ENCODE measurements around the gene GSG1L.

The GSG1L gene

DNA sequence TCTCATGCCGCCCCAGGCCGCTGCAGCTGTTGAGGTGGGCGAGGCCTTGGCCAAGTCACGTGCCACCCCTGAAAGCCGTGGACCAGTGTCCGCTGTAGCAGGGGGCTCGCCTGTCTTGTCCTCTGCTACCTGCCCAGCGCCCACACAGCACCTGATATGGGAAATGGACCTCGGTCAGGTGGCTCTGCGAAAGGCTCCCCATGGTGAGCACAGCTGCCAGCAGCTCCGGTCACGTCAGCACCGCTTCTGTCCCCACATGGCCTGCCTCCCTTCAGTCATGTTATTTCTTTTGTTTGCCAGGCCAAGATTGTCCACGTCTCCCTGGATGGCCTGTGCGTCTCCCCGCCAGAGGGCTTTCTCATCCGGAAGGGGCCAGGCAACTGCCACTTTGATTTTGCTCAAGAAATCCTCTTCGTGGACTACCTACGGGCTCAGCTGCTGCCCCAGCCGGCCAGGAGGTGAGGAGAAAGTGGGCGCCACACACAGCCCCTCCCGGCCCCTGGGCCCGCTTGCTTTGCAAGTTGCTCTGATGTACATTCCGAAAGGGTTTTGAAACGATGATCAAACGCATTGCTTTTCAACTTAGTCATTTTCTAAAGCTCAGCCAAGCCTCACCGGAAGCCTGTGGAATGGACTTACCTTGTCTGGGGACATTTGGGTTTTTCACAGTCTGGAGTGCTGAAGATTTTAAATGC is 293.8 kb downstream of the GSG1L start:
- DNase-seq = no peak

DNA sequence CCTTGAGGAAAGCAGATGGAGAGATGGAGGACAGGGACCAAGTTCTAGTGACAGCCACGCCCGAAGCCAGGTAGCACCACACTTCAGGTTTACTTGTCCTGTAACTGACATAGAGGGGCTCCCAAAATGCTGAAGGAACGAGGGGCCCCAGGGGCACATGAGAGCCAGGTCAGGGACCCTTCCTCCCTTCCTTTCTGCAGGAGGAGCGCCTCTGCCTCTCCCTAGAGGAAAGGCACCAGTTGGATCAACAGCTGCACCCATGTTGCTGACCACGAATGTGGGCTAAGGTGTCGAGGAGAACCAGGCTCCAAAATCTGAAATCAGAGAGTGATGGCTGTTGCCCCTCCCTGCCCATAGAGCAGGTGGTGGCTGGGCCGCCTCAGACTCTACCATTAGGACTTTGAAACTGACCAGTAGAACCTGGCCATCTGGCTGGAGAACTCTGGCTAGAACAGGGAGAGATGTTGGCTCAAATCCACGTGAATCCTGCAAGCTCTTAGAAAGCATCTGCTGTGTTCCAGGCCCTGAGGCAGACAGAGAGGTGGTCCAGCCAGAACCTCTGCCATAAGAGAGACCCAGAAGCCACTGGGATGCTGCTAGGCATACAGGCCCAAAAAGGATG is 294.8 kb downstream of the GSG1L start:
- no peak for DNase-seq

DNA sequence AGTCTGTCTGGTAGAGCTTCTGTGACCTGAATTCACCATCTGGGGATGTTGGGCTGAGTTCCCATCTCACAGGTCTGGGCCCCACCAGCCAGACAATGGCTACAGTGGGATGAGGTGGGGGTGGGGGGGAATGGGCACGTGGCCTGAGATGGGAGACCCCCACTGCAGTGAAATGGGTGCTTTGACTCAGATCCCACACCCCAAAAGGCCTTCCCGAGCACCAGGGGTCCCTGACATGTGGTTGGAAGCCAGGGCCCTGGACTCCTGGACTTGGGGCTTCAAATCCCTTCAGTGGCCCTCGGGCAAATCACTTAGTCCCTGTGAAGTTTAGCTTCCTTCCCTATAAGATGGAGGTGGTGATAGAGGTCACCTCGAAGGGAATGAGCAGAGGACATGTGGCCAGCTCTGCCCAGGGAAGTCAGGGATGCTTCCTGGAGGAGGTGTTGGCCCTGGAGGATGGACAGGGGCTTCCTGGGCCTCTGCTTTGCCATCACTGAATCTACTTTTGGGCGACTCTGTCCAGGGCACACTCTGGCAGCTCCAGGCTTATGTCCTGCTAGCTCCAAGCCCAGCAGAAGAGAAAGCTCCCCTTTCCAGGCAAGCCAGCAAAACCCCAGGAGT is 295.4 kb downstream of the GSG1L start:
- no peak for DNase-seq

DNA sequence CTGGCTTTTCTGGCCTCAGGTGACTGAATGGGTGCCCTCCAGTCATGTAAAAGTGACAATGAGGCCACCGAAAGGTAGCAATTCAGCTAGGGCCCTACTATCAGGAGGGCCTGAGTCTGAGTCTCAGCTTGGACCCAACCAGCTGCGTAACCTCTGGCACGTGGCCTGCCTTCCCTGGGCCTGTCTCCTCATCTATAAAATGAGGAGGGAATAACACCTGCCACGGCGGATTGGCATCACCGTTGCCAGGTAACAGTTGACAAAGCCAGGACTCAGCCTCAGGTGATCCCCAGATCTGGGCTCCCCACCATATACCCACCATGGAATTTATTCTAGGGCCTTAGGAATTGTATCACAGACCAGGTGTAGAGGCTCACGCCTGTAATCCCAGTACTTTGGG is 296.4 kb downstream of the GSG1L start:
- DNase-seq = no peak

DNA sequence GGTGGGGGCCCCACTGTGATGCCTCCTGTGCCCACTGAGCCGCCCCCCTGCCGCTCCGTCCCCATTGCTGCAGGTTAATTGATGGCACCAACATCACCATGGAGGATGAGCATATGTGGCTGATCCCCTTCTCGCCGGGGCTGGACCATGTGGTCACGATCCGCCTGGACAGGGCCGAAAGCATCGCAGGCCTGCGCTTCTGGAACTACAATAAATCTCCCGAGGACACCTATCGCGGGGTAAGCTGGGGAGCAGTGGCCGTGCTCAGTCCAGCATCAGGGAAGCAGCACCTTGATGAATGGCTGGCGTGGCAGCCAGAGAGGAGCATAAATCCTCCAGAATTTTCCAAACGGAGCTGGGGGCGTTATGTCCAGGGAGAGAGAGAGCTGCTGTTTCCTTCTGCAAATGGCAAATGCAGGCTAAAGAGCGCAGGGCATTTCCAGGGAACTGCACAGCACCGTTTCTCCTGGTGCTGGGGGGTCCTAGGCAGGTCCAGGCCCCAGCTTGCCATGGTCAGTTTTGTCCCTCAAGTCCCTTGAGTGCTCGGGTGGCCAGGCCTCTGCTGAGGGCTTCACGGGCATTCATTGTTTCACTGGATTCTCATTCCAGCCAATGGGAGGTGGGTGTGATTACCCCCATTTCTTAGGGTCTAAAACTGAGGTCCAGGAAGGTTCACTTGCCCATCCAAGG is 297.1 kb downstream of the GSG1L start:
- no peak for DNase-seq

DNA sequence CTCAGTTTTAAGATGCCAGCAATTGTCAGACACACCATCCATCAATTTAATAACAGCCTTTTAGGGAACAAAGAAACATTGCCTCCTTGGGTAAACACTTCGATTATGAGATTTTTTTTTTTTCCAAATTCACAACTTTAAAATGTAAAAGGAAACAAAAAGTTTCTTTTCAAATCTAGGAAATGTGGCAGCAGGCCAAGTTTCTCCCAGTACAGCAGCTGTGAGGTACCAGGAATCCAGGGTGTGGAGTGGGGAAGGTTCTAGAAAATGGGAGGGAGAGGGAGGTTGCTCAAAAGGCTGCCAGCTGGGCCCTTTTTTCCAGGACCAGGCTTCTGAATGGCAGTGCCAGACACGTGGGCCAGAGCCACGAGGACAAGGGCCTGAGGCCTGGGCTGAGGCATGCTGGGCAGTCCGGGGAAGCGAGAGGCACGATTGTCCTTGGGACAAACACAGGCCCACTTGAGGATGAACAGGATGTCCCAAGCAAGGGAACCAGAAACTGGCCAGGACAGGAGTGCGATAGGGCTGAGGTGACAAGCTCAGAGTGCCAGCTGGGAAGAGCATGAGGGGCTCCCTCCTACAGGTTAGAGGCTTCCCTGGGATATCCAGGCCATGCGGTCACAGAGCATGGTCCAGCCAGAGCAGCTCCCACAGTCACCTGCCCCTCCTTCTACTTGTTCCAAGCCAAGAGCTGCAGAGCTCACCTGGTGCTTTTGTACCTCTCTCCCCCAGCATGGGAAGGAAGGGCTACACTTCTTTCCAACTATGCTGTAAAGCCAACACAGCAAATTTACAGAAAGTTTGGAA is 298.4 kb downstream of the GSG1L start:
- no peak for DNase-seq

DNA sequence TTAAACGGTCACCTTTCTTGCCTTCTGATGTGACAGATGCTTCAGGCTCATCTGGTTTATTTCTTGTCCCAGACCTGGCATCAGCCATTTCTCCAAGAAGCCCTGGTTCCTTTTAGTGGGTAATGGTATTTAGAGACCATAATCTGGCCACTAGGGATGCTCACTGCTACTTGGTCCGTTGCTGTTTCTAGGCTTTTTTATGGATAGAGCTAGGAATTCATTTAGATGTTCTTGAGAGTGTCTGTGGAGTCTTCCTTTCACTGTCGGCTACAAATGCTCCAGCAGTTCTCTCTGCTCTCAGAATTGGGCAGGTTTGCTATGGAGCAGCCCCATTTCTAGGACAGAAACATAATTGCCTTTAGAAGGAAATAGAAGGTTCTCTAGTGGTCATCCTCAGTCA is 299.1 kb downstream of the GSG1L start:
- DNase-seq = no peak

DNA sequence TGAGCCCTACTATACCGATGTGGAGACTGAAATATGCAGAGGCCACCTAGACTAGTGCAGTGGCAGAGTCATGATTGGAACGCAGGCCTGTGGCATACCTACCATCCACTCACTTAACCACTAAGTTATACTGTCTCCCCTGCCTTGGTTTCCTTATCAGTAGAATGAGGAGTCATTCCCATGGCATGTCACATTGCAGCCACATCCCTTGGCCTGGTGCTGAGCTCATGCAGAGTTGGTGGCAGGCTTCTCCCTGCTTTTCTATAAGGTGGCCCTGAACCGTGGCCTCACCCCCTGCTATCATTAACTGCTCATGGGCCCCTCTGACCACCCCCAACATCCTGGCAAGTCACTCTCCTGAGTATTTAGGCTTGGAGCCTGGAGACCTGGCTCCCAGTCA is 301.1 kb downstream of the GSG1L start:
- no peak for DNase-seq

DNA sequence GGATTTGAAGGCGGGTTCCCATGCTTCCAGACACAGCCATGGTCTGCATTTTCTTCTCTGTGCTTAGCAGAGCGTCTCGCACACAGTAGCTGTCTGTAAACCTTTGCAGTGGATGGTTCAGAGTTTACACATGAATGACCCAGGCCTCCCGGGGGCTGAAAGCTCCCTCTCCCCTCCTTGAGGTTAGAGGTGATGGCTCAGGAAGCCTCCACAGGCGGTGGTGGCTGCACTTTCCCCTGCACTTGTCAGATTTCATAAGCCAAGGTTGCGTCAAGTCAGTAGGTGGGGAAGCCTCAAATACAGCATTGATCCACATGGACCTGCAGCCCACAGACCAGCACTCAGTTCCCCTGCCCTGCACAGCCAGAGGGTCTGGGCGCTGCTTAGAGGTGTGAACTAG is 301.7 kb downstream of the GSG1L start:
- DNase-seq = no peak

DNA sequence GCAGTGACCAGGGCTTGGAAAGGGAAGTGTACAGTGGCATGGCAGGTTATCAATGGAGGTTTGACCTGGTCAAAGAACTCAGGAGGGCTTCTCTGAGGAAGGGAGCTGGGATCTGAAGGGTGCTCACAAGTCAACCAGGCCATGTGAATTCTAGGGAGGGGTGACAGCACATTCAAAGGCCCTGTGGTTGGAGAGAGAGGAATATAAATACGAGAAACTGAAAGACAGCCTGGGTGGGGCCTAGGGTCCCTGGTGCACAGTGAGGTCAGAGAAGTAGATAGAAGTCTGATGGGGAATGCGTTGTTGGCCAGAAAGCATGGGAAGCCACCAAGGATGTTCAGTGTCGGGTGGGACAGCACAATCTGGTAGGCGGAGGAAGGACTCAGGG is 302.7 kb downstream of the GSG1L start:
- DNase-seq = no peak

DNA sequence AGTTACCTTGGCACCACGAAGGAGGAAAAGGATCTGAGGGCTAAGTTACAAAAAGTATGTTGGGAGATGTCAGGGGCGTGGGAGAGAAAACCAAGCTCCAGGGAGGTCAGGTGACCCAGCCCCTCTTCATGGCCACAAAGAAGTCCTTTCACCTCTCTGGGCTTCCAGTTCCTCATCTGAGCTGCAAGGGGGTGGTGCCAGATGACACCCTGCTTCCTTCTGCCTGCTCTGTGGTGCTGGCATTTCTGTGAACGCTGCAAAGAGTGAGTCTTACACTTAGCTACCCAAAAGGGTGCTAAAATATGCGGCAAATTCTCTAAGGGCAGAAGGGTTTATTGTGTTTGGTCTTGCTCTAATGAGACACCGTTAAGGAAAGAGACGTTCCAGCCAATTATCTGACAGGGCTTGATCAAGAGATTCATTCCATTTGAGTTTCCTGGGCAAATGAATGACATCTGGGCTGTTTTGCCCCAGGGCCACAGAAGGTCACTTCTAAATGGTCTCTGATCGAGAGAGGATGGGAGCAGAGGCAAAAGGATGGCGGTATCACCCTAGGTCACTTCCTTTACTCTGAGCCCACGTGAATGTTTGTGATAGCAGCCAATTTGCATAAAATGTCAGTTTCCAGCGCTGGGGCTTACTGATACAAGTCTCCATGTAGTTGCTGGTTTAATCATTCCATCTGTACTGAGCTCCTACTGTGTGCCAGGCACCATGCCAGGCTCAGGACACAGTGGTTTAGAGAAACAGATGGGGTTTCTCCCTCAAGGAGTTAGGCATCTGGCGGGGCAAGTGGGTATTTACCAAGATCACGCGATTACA is 303.3 kb downstream of the GSG1L start:
- no peak for DNase-seq

DNA sequence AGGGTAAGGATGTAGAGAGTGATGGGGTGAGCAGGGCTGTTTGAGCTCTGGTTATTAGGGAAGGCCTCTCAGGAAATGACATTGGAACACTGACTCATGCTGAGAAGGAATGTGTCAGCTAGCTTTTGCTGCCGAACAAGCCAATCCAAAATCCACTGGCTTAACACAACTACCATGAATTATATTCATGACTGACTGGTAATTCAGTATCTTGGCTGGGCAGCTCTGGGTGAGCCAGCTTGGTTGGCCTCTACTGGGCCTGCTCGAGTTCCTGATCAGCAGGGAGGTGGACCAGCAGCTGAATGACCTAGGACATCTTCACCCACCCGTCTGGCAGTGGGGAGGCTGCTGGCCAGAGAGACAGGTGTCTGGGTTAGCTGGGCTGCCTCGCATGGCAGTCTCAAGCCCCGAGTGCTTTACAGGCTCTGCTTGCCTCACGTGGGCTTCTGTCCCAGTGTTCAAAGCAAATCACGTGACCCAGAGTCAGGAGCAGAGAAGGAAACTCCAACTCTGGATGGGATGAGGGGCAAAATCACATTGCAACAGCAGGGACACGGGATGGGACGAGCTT is 304.1 kb downstream of the GSG1L start:
- DNase-seq = no peak

DNA sequence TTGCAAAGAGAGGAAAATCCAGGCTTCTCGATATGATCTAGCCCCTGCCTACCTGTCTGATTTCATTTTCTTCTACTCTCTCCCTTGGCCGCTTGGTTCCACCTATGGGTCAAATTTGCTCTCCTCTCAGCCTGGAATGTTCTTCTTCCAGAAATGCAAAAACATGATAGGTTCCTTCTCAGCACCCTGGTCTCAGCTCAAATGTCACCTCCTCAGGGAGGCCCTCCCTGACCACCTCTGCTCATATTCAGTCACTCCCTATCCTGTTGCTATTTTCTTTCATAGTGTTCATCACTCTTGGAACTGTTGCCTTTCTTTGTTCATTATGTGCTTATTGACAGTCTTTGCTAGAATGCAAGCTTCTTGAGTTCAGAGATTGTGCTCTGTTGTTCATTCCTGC is 305.0 kb downstream of the GSG1L start:
- no peak for DNase-seq

DNA sequence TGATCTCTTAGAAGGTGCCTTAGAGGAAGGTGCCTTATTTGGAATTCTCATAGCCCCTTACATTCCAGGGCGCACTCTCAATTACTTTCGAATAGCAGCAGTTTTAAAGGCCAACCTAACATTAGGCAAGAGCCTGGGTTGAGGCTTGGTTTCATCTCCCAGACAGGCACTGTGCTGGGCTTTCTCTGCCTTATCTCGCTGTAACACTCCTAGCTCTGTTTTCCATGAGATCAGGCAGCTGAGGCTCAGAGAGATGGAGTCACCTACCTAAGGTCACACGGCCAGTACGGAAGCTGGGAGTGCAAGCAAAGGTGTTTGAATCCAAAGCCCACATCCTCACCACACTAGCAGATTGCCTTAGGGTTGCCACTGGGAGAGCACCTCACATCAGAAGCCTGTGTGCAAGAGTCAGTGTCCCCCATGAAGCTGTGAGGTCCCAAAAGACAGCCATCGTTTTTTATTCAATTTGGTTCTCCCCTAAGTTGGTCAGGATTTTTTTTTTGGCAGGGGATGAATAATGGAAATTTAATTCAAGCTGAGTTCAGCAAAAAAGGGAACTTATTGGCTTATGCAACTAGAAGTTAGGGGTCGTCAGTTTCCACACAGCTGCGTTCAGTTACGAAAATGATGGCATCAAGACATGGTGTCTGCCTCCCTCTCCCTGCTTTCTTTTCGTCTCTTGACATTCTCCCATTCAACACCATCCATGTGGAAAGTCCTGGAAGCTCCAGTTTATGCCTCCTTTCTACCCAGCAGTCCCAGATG is 307.1 kb downstream of the GSG1L start:
- DNase-seq = no peak

DNA sequence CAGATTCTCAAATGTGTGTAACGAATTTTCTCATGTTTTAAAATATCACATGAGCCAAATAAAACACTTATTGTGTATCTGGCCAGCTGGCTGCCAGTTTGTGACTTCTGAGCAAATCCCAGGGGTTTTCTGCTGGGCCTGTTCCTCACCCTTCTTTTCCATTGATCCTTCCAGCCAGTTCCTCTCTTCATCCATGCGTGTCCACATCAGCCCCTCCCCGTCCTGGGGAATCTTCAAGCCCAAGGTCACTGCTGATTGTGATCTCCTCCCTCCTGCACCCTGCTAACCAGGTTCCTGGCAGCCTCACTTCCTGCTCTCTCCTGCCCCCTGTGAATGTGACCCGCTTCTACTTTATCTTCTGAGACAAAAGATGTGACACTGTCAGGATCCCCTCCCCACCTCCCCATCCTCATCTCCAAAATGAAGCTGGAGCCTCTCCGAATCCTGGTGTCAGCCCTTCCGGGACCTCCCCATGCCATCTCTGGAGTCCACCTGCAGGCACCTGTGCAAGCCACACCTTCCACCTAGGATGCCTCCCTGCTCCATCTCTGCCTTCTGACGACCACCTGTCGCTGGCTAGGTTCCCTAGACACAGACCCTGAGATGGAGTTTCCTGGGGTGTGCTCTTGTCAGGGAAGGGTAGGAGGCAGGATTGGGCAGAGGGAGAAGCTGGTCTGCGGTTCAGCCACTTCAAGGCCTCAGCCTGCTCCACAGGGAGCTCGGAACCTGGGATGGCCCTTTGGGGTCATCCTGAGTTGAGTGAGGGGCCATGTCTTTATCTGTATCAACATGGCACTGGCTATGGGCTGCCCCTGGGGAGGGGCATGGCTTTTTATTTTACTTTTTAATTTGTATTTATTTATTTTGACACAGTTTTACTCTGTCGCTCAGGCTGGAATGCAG is 308.5 kb downstream of the GSG1L start:
- DNase-seq = no peak

DNA sequence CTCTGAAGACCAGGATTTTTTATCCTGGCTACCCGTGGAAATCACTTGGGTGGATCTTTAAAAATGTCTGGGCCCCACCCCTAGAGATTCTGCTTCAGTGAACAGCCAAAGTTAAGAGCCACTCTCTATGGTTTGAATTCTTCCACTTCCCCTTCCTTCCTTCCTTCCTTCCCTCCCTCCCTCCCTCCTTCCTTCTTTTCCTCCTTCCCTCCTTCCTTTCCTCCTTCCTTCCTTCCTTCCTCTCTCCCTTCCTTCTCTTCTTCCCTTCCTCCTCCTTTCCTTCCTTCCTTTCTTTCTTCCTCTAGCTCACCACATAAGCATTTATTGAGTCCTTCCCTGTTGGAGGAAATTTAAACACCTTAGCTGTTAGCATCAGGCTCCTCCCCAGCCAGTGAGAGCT is 310.0 kb downstream of the GSG1L start:
- no peak for DNase-seq

DNA sequence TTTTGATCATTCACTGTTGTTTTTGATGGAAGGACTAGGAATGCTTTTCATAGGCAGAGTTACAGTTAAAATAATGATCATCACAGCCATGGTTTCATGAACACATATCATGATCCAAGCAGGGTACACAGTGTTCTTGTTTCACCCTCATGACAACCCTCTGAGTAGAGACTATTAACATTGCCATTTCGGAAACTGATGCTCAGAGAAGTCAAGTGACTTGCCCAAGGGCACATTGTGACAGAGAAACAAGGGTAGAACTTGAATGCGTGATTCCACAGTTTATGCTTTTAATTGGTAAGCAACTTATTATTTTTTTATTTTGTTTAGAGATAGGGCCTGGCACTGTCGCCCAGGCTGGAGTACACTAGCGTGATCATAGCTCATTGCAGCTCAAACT is 311.3 kb downstream of the GSG1L start:
- DNase-seq = no peak

DNA sequence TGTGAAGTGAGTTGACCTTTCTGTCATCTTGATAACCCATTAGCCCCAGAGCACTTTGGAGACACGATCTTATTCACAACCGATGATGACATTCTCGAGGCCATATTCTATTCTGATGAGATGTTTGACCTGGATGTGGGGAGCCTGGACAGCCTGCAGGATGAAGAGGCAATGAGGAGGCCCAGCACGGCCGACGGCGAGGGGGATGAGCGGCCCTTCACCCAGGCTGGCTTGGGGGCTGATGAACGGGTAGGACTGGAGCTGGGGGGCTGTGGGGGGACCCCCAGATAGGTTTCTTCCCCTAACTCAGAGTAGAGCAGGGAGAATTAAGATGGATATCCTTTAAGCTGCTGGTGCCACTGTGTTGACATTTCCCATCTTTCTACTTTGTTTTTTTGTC is 311.8 kb downstream of the GSG1L start:
- no peak for DNase-seq

DNA sequence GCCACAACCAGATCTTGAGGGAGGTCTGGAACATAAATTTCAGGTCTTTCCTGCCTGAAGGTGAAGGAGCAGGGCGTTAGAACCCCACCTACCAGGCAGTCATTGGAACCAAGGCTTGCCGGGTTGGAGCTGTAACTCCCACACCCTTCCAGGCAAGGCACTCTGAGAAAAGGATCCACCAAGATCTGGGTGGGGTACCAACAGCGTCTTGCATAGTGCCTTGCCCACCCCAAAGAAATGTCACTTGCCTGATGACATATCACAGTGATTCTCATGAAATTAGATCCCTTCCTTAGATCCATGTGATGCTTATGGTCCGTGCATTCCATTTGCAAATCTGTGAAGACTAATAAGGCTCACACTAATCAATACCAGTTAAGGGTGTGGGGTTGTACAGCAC is 312.3 kb downstream of the GSG1L start:
- DNase-seq = no peak

DNA sequence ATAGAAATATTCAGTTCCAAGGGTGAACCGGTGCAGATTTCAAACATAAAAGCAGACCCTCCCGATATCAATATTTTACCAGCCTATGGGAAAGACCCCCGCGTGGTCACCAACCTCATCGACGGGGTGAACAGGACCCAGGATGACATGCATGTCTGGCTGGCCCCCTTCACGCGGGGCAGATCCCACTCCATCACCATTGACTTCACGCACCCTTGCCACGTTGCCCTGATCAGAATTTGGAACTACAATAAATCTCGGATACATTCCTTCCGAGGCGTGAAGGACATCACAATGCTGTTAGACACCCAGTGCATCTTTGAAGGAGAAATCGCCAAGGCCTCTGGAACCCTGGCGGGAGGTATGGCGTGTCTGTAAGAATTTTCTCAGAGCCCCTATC is 313.6 kb downstream of the GSG1L start:
- no peak for DNase-seq

Measured in T-helper 2 cell (primary cell).